Lung microvascular endothelial cell (primary cell): ENCODE results near the gene TLE2. TPM values are rescaled to one million over a fixed set of nuclear protein-coding genes. Genes with fewer than 3 reads are reported as not detected.
A peak's percentile ranks its signal among the peaks of the same experiment; 100 is the strongest.
"Not testable (repeated sequence)": the region's sequence is repeated elsewhere in the genome, so short reads cannot be mapped to it uniquely, and the experiment has no call there.

ENCODE experiments used
- DNase-seq, 2 donors: peaks; one replicate each; pipeline versions ENCODE4 v3.0.0 to v3.0.0-alpha.2; 2010; ENCODE audit warnings: low read depth in 2 of 2
- total RNA-seq: library from RNA; depleted of rRNA; stranded (reverse); fragments of >200 nt; gene quantifications from 2 replicates; pipeline ENCODE4 v1.2.1, GENCODE V29; 2014

Gene TLE2
- total RNA-seq, 1 donor from 2014 or later = 17.5 TPM

DNA sequence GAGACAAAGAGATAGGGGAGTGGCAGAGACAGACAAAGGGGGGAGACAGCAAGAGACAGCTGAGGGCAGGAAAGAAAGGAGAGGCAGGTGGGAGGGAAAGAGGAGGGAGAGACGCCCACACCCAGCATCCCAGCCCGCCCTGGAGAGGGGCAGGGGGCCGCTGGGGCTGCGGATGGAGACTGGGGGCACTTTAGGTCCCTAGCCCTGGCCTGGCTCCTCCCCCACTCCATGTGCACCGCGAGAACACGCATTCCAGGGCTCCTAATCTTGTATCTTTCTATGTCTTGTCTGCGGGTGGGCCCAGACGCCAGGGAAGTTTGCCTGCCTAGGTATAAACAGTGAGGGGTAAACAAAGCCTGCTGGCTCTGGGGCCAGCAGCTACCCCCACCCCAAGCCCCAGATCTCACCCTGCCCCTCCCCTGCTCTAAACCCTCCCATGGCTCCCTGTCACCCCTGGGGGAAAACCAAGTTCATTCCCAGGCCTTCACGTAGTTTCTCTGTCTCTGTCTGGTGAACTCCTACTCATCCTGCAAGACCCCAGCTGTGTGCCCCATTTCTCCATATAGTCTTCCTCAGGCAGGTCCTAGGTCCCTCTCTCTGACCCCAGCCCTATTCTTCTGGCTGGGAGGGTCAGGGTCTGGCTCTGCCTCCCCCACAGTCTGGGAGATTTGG lies 27.5 kb upstream of the TLE2 start:
- DNase-seq = no peak

- DNase-seq = no peak
Measured at GRCh38 chr19:3055741-3056416, 26.8 kb upstream of the TLE2 start.

- DNase-seq = no peak
Measured at GRCh38 chr19:3054972-3055740, 26.1 kb upstream of the TLE2 start.

- DNase-seq = no peak
Measured at GRCh38 chr19:3054265-3054971, 25.3 kb upstream of the TLE2 start.

GRCh38 chr19:3053780-3054179 lies 24.7 kb upstream of the TLE2 start:
- DNase-seq = no peak

GRCh38 chr19:3053218-3053621 lies 24.1 kb upstream of the TLE2 start:
- DNase-seq = no peak

DNA sequence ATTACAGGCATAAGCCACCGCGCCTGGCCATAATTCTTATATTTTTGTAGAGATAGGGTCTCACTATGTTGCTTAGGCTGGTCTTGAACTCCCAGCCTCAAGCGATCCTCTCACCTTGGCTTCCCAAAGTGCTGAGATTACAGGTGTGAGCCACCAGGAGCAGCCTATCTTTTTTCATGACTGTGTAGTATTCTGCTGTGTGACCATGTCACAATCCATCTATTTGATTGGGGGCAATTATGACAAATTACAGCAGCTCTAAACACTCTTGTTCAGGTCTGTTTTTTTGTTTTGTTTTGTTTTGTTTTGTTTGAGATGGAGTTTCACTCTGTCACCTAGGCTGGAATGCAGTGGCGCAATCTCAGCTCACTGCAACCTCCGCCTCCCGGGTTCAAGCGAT lies 20.9 kb upstream of the TLE2 start:
- not testable (repeated sequence) for DNase-seq

GRCh38 chr19:3049089-3049488 lies 20.0 kb upstream of the TLE2 start:
- DNase-seq = no peak

- no peak for DNase-seq
Measured at GRCh38 chr19:3048190-3048533, 19.1 kb upstream of the TLE2 start.

- DNase-seq = peak; percentile 53 to 71
Measured at GRCh38 chr19:3047496-3048189, 18.6 kb upstream of the TLE2 start.

- DNase-seq = no peak
Measured at GRCh38 chr19:3046698-3047495, 17.8 kb upstream of the TLE2 start.

GRCh38 chr19:3045885-3046697 lies 17.0 kb upstream of the TLE2 start:
- DNase-seq = no peak

- DNase-seq = no peak
Measured at GRCh38 chr19:3045191-3045590, 16.1 kb upstream of the TLE2 start.

DNA sequence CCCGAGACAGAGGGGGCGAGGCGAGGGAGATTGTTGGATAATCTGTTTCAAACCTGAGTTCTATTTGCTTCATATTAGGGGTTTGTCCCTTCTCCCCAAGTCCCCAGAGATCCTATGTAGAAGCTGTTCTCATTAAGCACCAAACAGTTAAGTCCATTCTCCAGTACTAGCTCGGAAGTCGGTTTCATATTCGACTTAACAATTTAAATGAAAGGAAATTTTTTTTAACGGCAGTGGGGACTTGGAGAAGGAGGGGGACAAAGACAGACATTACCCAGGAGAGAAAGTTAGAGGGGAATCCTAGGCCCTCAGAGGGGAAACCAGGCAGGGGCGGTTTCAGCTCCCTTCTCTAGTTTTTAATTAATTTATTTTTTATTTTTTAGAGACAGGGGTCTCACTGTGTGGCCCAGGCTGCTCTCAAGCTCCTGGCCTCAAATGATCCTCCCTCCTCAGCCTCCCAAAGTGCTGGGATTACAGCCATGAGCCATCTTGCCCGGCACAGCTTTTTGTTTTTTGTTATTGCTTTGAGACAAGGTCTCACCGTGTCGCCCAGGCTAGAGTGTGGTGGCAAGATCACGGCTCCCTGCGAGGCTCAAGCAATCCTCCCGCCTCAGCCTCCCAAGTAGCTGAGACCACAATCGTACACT lies 13.7 kb upstream of the TLE2 start:
- no peak for DNase-seq

- no peak for DNase-seq
Measured at GRCh38 chr19:3041761-3042620, 12.9 kb upstream of the TLE2 start.

DNA sequence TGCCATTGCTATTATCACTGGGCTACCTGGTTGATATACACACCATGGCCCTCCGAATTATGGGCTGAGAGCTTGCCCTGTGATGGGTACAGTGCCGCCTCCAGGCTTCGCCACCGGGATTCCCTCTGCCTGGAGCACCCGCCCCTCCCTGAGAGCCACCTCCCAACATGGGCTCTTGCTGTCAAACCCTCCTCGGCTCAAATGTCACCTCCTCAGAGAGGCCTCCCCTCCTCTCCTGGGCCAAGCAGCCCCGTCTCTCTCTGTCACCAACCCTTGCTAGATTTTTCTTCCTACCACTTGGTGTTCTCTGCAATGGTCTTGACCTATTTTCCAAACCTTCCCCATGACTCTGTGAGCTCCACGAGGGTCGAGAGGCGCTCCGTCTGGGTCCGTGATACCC lies 12.2 kb upstream of the TLE2 start:
- DNase-seq = no peak

DNA sequence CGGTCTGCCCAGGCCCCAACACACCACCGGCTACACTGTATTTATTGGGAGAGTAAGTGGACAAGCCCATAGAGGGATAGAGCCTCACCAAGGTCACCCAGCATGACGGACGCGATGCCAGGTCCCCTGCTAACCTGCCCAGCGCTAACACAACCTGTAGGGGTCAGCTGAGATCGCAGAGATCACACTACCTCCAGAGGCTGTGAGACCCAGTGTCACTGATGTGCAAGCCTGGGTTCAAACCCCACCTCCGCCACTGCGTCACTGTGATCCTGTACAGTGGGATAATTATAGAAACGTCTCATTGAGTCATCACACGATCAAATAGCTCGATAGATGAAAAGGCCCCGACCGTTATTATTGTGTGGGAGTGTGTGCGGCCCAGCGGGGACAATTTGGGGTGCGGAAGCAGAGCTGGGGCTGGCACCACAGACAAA lies 10.6 kb upstream of the TLE2 start:
- no peak for DNase-seq

GRCh38 chr19:3039125-3039524 lies 10.0 kb upstream of the TLE2 start:
- DNase-seq = no peak
